Fibroblast of skin of back (primary cell): ENCODE results near the gene CRTAC1.

ENCODE experiments used
- DNase-seq: peaks from one replicate; pipeline ENCODE4 v3.0.0-alpha.2; 2013

CRTAC1 gene

GRCh38 chr10:97922022-97922758 lies 108.2 kb downstream of the CRTAC1 start:
- no peak for DNase-seq

DNA sequence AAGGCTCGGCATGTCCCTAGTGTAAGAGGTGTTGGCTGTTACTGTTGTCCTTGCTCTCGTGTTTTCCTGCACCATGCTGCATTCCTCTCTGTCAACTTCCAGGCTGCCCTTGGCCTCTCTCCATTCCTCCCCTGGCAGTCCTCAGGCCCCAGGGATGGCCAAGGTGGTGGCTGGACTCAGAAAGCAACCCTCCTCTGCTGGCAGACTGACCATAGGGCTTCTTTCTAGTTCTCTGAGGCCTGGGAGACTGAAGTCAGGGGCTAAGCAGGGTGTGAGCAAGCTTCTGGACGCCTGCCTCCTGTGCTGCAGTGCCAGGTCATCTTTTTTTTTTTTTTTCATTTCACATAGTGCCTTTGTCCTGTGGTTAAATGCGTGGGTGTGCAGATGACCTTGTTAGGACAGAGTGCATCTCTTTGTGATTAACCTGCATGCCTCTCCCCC lies 108.8 kb downstream of the CRTAC1 start:
- no peak for DNase-seq

GRCh38 chr10:97920865-97921264 lies 109.6 kb downstream of the CRTAC1 start:
- no peak for DNase-seq

DNA sequence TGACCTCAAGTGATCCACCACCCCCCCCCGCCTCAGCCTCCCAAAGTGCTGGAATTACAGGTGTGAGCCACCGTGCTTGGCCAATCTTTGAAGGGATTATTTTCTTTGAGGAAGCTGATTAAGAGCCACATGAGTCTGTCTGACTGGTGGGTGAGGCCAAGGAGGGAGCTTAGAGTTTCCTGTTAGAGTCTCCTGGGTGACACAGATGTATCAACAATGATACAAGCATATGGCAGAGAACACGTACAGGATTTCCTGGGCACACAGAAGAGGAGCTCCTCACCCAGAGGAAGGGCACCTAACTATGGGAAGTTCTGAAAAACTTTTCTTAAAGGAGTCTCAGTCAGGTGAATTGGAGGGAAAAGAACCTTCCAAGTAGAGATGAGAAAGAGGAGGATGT lies 111.4 kb downstream of the CRTAC1 start:
- DNase-seq = no peak

DNA sequence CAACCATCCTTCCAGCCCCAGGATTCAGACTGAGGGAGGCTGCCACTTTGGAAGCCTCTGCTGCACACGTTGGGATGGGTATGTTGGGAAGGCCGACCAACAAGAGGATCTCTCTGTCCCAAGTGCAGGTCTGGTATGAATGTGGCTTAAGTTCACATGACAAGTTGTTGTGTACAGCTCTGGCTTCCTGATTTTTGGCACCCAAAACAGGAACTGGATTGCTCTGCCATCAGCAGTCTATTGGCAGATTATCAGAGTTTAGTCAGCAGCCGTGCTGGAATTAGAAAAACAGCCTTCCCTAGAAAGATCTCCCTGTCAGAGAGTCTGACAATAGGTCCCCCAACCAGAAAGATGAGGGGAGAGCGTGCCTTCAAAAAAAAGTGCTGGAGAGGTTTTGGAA lies 113.8 kb downstream of the CRTAC1 start:
- DNase-seq = no peak

- DNase-seq = no peak
Observed at GRCh38 chr10:97915346-97916131, 114.9 kb downstream of the CRTAC1 start.

- DNase-seq = peak; percentile 45
Observed at GRCh38 chr10:97914837-97915211, 115.6 kb downstream of the CRTAC1 start.

- no peak for DNase-seq
Observed at GRCh38 chr10:97914171-97914836, 116.1 kb downstream of the CRTAC1 start.

- no peak for DNase-seq
Observed at GRCh38 chr10:97913614-97914013, 116.8 kb downstream of the CRTAC1 start.

- DNase-seq = no peak
Observed at GRCh38 chr10:97913193-97913592, 117.2 kb downstream of the CRTAC1 start.

GRCh38 chr10:97911217-97911616 lies 119.2 kb downstream of the CRTAC1 start:
- no peak for DNase-seq

- DNase-seq = no peak
Observed at GRCh38 chr10:97910661-97911060, 119.8 kb downstream of the CRTAC1 start.

- no peak for DNase-seq
Observed at GRCh38 chr10:97907830-97908229, 122.6 kb downstream of the CRTAC1 start.

GRCh38 chr10:97907211-97907610 lies 123.2 kb downstream of the CRTAC1 start:
- no peak for DNase-seq

- no peak for DNase-seq
Observed at GRCh38 chr10:97905276-97905675, 125.1 kb downstream of the CRTAC1 start.

- DNase-seq = no peak
Observed at GRCh38 chr10:97904576-97904975, 125.8 kb downstream of the CRTAC1 start.

- no peak for DNase-seq
Observed at GRCh38 chr10:97904018-97904381, 126.4 kb downstream of the CRTAC1 start.

DNA sequence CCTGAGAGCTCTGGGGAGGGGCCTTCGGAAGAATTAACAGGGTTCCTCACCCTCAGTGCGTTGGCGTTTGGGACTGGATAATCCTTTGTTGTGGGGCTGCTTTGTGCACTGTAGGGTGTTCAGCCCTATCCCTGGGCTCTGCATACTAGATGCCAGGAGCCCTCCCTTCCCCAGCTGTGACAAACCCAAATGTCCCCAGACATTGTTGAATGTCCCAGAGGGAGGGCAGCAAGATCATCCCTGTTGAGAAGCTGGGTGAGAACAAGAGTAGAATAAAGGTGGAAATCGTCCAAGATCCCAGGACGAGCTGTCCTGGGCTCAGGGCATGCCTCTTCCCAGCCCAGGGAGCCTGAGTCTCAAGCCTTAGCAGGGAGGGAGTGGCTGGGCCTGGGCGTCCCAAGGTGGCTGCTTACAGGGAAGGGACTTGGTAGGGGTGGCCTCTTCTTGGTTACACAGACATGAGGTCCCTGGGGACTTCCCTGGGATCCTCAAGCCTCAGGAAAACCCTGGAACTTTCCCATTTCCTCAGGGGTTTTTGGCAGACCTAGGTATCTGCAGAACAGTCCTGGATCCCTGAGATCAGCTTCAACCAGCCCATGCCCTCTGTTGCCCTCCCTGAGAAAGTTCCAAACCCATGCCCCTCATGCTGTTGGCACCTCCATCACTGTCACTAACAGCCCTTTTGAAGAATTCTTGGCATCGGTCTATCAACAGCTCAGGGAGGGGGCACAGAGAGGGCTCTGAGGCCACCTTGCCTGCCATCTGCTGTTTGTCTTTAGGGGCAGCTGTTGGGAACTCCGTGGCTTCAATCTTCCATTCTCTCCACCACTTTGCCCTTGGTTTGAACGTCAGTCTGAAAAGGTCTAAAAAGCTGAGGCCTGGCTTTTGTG lies 127.0 kb downstream of the CRTAC1 start:
- no peak for DNase-seq

DNA sequence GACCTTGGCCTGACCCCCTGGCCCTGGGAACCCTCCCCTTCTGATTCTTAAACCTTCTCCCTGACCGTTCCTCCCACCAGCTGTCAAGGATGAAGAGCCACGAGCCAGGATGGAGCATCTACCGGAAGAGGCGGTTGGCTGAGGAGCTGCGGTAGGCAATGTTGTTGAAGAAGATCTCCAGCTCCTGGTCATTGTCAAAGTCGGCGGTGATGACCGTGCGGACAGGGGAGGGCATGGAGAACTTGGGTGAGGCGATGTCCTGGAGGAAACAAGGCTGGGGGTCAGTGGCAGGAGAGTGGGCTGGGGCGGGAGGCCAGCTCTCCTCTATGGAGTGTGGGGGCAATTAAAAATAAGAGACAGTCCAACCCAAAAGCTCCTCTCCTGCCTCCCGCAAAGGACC lies 129.0 kb downstream of the CRTAC1 start:
- no peak for DNase-seq

GRCh38 chr10:97898429-97898828 lies 132.0 kb downstream of the CRTAC1 start:
- DNase-seq = no peak

- DNase-seq = no peak
Observed at GRCh38 chr10:97896756-97897358, 133.6 kb downstream of the CRTAC1 start.

DNA sequence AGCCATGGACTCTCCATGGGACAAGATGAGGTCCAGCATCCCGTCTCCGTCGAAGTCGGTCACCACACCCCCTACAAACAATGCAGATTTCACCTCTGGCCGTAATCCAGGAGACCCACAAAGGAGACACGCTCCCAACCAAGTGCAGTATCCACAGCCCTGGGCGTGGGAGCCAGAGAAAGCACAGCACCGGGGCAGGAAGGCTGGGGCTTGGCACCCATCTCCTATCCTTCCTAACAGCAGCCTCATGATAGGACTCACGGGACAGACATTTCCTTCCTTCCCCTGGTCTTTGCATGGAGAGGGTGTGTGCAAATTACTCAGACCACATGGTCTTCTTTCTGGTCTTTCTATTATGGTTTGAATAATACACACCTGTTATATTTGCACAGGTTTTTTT lies 134.5 kb downstream of the CRTAC1 start:
- no peak for DNase-seq
